ENCODE results near the gene PIP5KL1.
"Not testable (repeated sequence)": the region's sequence is repeated elsewhere in the genome, so short reads cannot be mapped to it uniquely, and the experiment has no call there.

PIP5KL1 gene

GRCh38 chr9:127885508-127886281 lies 44.9 kb downstream of the PIP5KL1 start:
- Histone ChIP-seq H2AFZ (ENCODE audit: low read length, unreplicated experiment) (no peak overlapping the region), H3K79me2 (ENCODE audit: control insufficient read depth, insufficient read depth, low read length, unreplicated experiment) (no peaks in the 10 kb centered on the region), H3K36me3 (ENCODE audit: insufficient read depth, low read length) (peaks cover 28% of the 10 kb centered on the region), H3K4me1 (ENCODE audit: control insufficient read depth, insufficient read depth, low read length, unreplicated experiment) (peaks cover 4% of the 10 kb centered on the region), H3K4me3 (ENCODE audit: low read depth, low read length) (no peak overlapping the region), H3K27ac (ENCODE audit: low read depth, low read length) (no peak overlapping the region), H3K27me3 (ENCODE audit: insufficient read depth, low read length) (no peaks in the 10 kb centered on the region)

GRCh38 chr9:127884976-127885490 lies 45.5 kb downstream of the PIP5KL1 start:
- peaks cover 24% of the 10 kb centered on the region for H3K36me3 ChIP-seq (ENCODE audit: insufficient read depth, low read length)
- H3K79me2 ChIP-seq (ENCODE audit: control insufficient read depth, insufficient read depth, low read length, unreplicated experiment): no peaks in the 10 kb centered on the region
- H2AFZ ChIP-seq (ENCODE audit: low read length, unreplicated experiment): no peak overlapping the region
- H3K4me3 ChIP-seq (ENCODE audit: low read depth, low read length): no peak overlapping the region
- H3K27me3 ChIP-seq (ENCODE audit: insufficient read depth, low read length): no peaks in the 10 kb centered on the region
- H3K4me1 ChIP-seq (ENCODE audit: control insufficient read depth, insufficient read depth, low read length, unreplicated experiment): no peaks in the 10 kb centered on the region
- no peak overlapping the region for H3K27ac ChIP-seq (ENCODE audit: low read depth, low read length)

GRCh38 chr9:127884427-127884911 lies 46.1 kb downstream of the PIP5KL1 start:
- no peaks in the 10 kb centered on the region for H3K27me3 ChIP-seq (ENCODE audit: insufficient read depth, low read length)
- no peak overlapping the region for H3K4me3 ChIP-seq (ENCODE audit: low read depth, low read length)
- H3K27ac ChIP-seq (ENCODE audit: low read depth, low read length): no peak overlapping the region
- no peak overlapping the region for H2AFZ ChIP-seq (ENCODE audit: low read length, unreplicated experiment)
- no peaks in the 10 kb centered on the region for H3K4me1 ChIP-seq (ENCODE audit: control insufficient read depth, insufficient read depth, low read length, unreplicated experiment)
- H3K36me3 ChIP-seq (ENCODE audit: insufficient read depth, low read length): peaks cover 24% of the 10 kb centered on the region
- H3K79me2 ChIP-seq (ENCODE audit: control insufficient read depth, insufficient read depth, low read length, unreplicated experiment): no peaks in the 10 kb centered on the region

- H3K27me3 ChIP-seq (ENCODE audit: insufficient read depth, low read length): no peaks in the 10 kb centered on the region
- no peak overlapping the region for H3K27ac ChIP-seq (ENCODE audit: low read depth, low read length)
- H3K4me1 ChIP-seq (ENCODE audit: control insufficient read depth, insufficient read depth, low read length, unreplicated experiment): no peaks in the 10 kb centered on the region
- H3K4me3 ChIP-seq (ENCODE audit: low read depth, low read length): no peak overlapping the region
- no peak overlapping the region for H2AFZ ChIP-seq (ENCODE audit: low read length, unreplicated experiment)
- no peaks in the 10 kb centered on the region for H3K79me2 ChIP-seq (ENCODE audit: control insufficient read depth, insufficient read depth, low read length, unreplicated experiment)
- peaks cover 24% of the 10 kb centered on the region for H3K36me3 ChIP-seq (ENCODE audit: insufficient read depth, low read length)
Observed at GRCh38 chr9:127883959-127884358, 46.6 kb downstream of the PIP5KL1 start.

- H3K27me3 ChIP-seq (ENCODE audit: insufficient read depth, low read length); H3K4me1 ChIP-seq (ENCODE audit: control insufficient read depth, insufficient read depth, low read length, unreplicated experiment); H3K4me3 ChIP-seq (ENCODE audit: low read depth, low read length); H3K79me2 ChIP-seq (ENCODE audit: control insufficient read depth, insufficient read depth, low read length, unreplicated experiment); H2AFZ ChIP-seq (ENCODE audit: low read length, unreplicated experiment); H3K27ac ChIP-seq (ENCODE audit: low read depth, low read length); H3K36me3 ChIP-seq (ENCODE audit: insufficient read depth, low read length): not testable (repeated sequence)
Observed at GRCh38 chr9:127881715-127882114, 48.9 kb downstream of the PIP5KL1 start.

GRCh38 chr9:127880143-127880542 lies 50.4 kb downstream of the PIP5KL1 start:
- H3K4me1 ChIP-seq (ENCODE audit: control insufficient read depth, insufficient read depth, low read length, unreplicated experiment): peaks cover 20% of the 10 kb centered on the region
- no peaks in the 10 kb centered on the region for H3K36me3 ChIP-seq (ENCODE audit: insufficient read depth, low read length)
- no peak overlapping the region for H3K4me3 ChIP-seq (ENCODE audit: low read depth, low read length)
- peaks cover 3% of the 10 kb centered on the region for H3K79me2 ChIP-seq (ENCODE audit: control insufficient read depth, insufficient read depth, low read length, unreplicated experiment)
- H2AFZ ChIP-seq (ENCODE audit: low read length, unreplicated experiment): no peak overlapping the region
- no peaks in the 10 kb centered on the region for H3K27me3 ChIP-seq (ENCODE audit: insufficient read depth, low read length)
- H3K27ac ChIP-seq (ENCODE audit: low read depth, low read length): no peak overlapping the region

GRCh38 chr9:127878652-127879390 lies 51.8 kb downstream of the PIP5KL1 start:
- H3K27ac ChIP-seq (ENCODE audit: low read depth, low read length): no peak overlapping the region
- no peaks in the 10 kb centered on the region for H3K27me3 ChIP-seq (ENCODE audit: insufficient read depth, low read length)
- no peaks in the 10 kb centered on the region for H3K36me3 ChIP-seq (ENCODE audit: insufficient read depth, low read length)
- no peak overlapping the region for H3K4me3 ChIP-seq (ENCODE audit: low read depth, low read length)
- H2AFZ ChIP-seq (ENCODE audit: low read length, unreplicated experiment): no peak overlapping the region
- H3K4me1 ChIP-seq (ENCODE audit: control insufficient read depth, insufficient read depth, low read length, unreplicated experiment): peaks cover 33% of the 10 kb centered on the region
- peaks cover 3% of the 10 kb centered on the region for H3K79me2 ChIP-seq (ENCODE audit: control insufficient read depth, insufficient read depth, low read length, unreplicated experiment)

- H3K27ac ChIP-seq (ENCODE audit: low read depth, low read length): no peak overlapping the region
- H3K4me1 ChIP-seq (ENCODE audit: control insufficient read depth, insufficient read depth, low read length, unreplicated experiment): peaks cover 39% of the 10 kb centered on the region
- no peaks in the 10 kb centered on the region for H3K27me3 ChIP-seq (ENCODE audit: insufficient read depth, low read length)
- peak overlapping the region; percentile 83 for H3K4me3 ChIP-seq (ENCODE audit: low read depth, low read length)
- peaks cover 3% of the 10 kb centered on the region for H3K79me2 ChIP-seq (ENCODE audit: control insufficient read depth, insufficient read depth, low read length, unreplicated experiment)
- no peaks in the 10 kb centered on the region for H3K36me3 ChIP-seq (ENCODE audit: insufficient read depth, low read length)
- no peak overlapping the region for H2AFZ ChIP-seq (ENCODE audit: low read length, unreplicated experiment)
Observed at GRCh38 chr9:127878001-127878651, 52.5 kb downstream of the PIP5KL1 start.

- peak within 1 kb of the TSS; percentile 25; the same call in 1 of the 2 replicates for H3K27ac ChIP-seq (ENCODE audit: low read depth, low read length)
- peaks cover 39% of the 10 kb centered on the region for H3K4me1 ChIP-seq (ENCODE audit: control insufficient read depth, insufficient read depth, low read length, unreplicated experiment)
- H3K4me3 ChIP-seq (ENCODE audit: low read depth, low read length): peak within 1 kb of the TSS; percentile 83
- H3K79me2 ChIP-seq (ENCODE audit: control insufficient read depth, insufficient read depth, low read length, unreplicated experiment): peaks cover 3% of the 10 kb centered on the region
- H3K27me3 ChIP-seq (ENCODE audit: insufficient read depth, low read length): no peaks in the 10 kb centered on the region
- H3K36me3 ChIP-seq (ENCODE audit: insufficient read depth, low read length): no peaks in the 10 kb centered on the region
- no peak within 1 kb of the TSS for H2AFZ ChIP-seq (ENCODE audit: low read length, unreplicated experiment)
Observed at GRCh38 chr9:127877566-127877998, 53.0 kb downstream of the PIP5KL1 start, which contains the start of gene AK1. AK1 (minus strand) TSS chr9:127877675; CDS start chr9:127874617, 3,058 bp downstream.

- no peak overlapping the region for H2AFZ ChIP-seq (ENCODE audit: low read length, unreplicated experiment)
Observed at GRCh38 chr9:127876764-127877562, 53.6 kb downstream of the PIP5KL1 start.

More at GRCh38 chr9:127876764-127877562, 53.6 kb downstream of the PIP5KL1 start:
- Histone ChIP-seq H3K27ac (ENCODE audit: low read depth, low read length) (peak overlapping the region; percentile 25; the same call in 1 of the 2 replicates), H3K4me3 (ENCODE audit: low read depth, low read length) (peak overlapping the region; percentile 83), H3K79me2 (ENCODE audit: control insufficient read depth, insufficient read depth, low read length, unreplicated experiment) (peaks cover 3% of the 10 kb centered on the region), H3K27me3 (ENCODE audit: insufficient read depth, low read length) (no peaks in the 10 kb centered on the region), H3K36me3 (ENCODE audit: insufficient read depth, low read length) (no peaks in the 10 kb centered on the region), H3K4me1 (ENCODE audit: control insufficient read depth, insufficient read depth, low read length, unreplicated experiment) (peaks cover 41% of the 10 kb centered on the region)
